Cardiac septum (tissue), 1 donor: Measurements from ENCODE around the gene TOPBP1. TPM values are rescaled to one million over a fixed set of nuclear protein-coding genes. Genes with fewer than 3 reads are reported as not detected.
"Not testable (repeated sequence)": the region's sequence is repeated elsewhere in the genome, so short reads cannot be mapped to it uniquely, and the experiment has no call there.

Experiments used
- DNase-seq: peaks from one replicate; pipeline ENCODE4 v3.0.0-alpha.2; 2020; ENCODE audit warnings: low spot score
- intact Hi-C: fragments of 100-400 bp; cut with DNase I; formaldehyde crosslinking; loops from one replicate; pipeline ENCODE4 v1.14.0; 2022
- total RNA-seq: library from RNA; stranded (reverse); fragmentation: NEBNext Ultra II Directional; extraction: Animal tissue kit (Norgen Biotek cat#: 25700); gene quantifications from one replicate; pipeline ENCODE4 v1.2.1, GENCODE V29; 2021
- donor health status: DM: no; HTN: no; CAD: no.

TOPBP1 gene
- total RNA-seq, 1 donor from 2014 or later: 11.0 TPM

DNA sequence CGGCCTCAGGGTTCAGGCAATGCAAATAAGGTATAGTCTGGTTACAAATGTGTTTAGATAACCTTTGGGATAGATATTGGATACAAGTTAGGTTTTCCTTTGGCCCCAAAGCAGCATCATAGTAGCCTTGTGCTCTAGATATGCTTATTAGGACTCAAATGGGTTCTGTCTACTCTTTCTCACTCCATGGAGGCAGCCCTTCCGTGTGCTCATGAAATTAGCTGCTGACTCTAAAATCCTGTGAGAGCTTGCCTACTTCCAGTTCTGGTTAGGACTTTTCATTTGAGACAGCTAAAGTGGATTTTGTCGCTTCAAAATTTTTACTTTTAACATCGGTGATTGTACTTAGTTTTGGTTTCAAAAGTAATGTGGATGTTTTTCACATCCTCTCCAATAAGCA lies 86.7 kb downstream of the TOPBP1 start:
- intact Hi-C loops: loop anchor here (5.0 kb wide), 1 partner anchor 88 kb away; no protein-coding TSS in a partner anchor
- DNase-seq: no peak

DNA sequence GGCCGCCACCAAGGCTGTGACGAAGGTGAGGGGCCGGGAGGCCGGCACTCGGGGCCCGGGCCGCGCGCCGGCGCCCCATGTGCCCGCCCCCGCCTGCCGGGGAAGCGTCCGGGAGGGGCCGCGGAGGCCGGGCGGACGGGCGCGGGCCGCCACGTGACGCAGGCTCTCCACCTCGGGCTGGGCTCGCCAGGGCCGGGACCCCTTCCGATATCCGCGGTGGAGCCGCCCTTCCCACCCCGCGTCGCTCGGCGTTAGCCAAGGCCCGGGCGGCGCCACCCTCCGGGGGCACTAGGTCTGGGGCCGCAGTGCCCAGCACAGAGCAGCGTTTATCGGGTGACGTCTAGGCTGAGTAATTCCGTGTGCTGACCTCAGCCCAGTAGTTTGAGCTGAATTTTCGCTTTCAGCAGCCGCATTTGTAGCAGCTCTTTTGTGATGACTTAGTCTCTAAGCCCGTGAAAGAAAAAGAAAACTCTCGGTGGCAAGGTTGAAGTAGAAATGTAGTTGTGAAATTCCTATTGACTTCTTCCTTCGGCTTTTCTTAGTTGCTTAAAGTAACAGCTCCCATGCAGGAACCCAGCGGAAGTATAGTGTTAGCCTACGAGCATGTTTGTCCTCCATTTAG lies 87.4 kb downstream of the TOPBP1 start:
- intact Hi-C loops: loop anchor here (5.0 kb wide), 2 partner anchors 88 to 852 kb away; partner anchors contain the start of genes NPHP3 and TOPBP1
- peak; percentile 83 for DNase-seq

DNA sequence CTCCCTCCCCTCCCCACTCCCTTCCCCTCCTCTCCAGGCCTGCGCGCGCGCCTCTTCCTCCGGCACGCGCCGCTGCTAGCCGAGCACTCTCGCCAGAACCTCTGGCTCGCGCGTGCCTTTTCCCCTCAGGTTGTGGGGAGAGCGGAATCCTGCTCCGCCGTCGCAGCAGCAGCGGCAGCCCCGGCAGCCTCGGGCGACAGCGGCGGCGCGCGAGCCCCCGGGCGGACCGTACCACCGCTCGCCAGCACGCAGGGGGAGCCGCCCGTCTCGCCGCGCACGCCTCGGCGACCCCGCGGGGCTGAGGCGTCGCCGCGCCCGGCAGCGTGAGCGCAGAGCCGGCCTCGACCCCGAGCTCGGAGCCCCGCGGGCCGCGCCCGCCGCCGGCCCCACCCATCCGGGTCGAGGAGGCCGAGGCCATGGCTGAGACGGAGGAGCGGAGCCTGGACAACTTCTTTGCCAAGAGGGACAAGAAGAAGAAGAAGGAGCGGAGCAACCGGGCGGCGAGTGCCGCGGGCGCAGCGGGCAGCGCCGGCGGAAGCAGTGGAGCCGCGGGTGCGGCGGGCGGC lies 88.0 kb downstream of the TOPBP1 start, which contains the start of gene CDV3:
Gene CDV3, plus strand, starts transcription at position 58 of the 566 bp plus-strand sequence. Its CDS starts 359 bp downstream, at position 417.
- peak; percentile 85 for DNase-seq

DNA sequence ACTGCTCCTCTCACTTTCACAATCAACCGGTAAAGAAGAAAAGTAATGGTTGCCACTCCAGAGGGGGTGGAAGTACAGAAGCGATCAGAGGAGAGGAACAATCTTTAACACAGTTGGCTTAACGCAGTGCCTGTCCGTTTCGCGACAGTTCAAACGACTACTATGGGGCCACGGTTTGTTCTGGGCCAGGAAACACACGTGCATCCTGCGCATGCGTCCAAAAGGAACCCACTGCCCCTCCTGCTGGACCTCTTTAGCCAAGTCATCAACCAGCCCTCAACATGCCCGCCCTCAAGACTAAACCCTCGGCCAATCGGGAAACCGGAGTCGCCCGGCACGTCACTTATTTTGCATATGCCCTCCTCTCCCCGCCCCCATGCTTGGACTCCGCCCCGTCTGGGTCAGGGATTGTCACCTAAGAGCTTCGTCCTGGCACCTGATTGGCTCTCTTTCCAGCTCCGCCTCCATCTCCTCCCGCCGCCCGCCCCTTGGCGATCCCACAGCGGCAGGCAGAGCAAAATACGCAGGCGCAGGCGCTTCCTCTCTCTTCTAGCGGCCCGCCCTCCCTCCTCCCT lies 88.6 kb downstream of the TOPBP1 start:
- intact Hi-C loops: loop anchor here (5.0 kb wide), 2 partner anchors 89 to 851 kb away; partner anchors contain the start of genes NPHP3 and TOPBP1
- peak; percentile 100 for DNase-seq

More for the DNA sequence above, 88.0 kb downstream of the TOPBP1 start, which contains the start of gene CDV3:
- intact Hi-C loops: loop anchor here (5.0 kb wide), 2 partner anchors 89 to 851 kb away; partner anchors contain the start of genes NPHP3 and TOPBP1

GRCh38 chr3:133572158-133573053 lies 89.3 kb downstream of the TOPBP1 start:
- intact Hi-C loops: loop anchor here (5.0 kb wide), 2 partner anchors 90 to 850 kb away; partner anchors contain the start of genes NPHP3 and TOPBP1
- DNase-seq: no peak

- intact Hi-C loops: loop anchor here (5.0 kb wide), 2 partner anchors 91 to 849 kb away; partner anchors contain the start of genes NPHP3 and TOPBP1
- DNase-seq: no peak
These were observed 90.8 kb downstream of the TOPBP1 start for GRCh38 chr3:133570937-133571320.

GRCh38 chr3:133570139-133570936 lies 91.4 kb downstream of the TOPBP1 start:
- intact Hi-C loops: loop anchor here (5.0 kb wide), 2 partner anchors 92 to 848 kb away; partner anchors contain the start of genes NPHP3 and TOPBP1

GRCh38 chr3:133568294-133569014 lies 93.3 kb downstream of the TOPBP1 start:
- intact Hi-C loops: no loop called here
- DNase-seq: no peak

More at GRCh38 chr3:133570139-133570936, 91.4 kb downstream of the TOPBP1 start:
- DNase-seq: no peak

DNA sequence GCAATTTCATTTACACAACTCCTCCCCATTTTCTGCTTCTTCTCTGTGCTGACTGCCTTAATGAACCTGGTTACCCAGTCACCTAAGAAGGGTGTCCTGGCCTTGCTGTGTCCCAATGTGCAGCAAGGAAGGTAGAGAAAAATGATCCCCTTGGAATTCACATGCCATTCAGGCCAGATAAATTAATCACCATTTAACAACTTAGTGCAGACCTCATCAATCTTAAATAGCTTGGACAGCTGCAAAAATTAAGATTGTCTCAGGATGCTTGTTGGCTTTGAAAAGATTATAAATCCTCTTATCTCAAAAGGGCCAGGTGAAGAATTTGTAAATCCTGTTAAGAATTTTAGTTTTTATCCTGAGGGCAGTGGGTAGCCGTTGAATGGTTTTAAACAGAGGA lies 97.9 kb downstream of the TOPBP1 start:
- intact Hi-C loops: no loop called here
- DNase-seq: no peak

GRCh38 chr3:133563186-133563591 lies 98.6 kb downstream of the TOPBP1 start:
- intact Hi-C loops: no loop called here
- no peak for DNase-seq

DNA sequence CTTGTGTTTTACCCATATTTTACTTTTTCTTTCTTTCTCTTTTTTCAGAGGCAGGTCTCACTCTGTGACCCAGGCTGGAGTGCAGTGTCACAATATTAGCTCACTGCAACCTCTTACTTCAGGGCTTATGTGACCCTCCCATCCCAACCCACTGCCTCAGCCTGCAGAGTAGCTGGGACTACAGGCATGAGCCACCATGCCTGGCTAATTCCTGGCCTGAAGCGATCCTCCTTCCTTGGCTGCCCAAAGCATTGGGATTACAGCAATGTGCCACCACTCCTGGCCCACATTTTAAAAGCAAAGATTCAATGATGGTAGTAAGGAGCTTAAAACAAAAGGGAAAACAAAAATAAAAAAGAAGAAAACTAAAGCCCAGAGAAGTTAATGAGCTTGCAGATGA lies 99.4 kb downstream of the TOPBP1 start:
- no peak for DNase-seq
- intact Hi-C loops: no loop called here

DNA sequence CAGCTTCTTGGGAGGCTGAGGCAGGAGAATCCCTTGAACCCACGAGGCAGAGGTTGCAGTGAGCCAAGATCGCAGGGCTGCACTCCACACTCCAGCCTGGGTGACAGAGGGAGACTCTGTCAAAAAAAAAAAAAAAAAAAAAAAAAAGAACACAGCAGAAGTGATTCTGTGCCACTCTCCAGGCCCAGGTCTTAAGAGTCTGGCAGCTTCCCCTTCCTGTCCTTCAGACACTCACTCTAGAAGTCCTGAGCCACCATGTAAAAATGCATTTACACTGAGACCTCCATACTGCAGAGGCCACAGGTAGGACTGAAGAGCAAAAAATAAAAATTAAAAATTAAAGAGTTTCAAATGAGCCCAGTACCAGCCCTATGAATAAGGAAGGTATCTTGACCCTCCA lies 100.1 kb downstream of the TOPBP1 start:
- no peak for DNase-seq
- intact Hi-C loops: no loop called here

GRCh38 chr3:133551589-133551988 lies 110.2 kb downstream of the TOPBP1 start:
- intact Hi-C loops, DNase-seq: not testable (repeated sequence)

Other genes starting within 250 kb of the TOPBP1 start
- 151 TPM for gene CDV3, start 88.3 kb downstream of the TOPBP1 start, total RNA-seq
- 5.8 TPM for gene TF, start 84.5 kb upstream of the TOPBP1 start, total RNA-seq
- 27.6 TPM for gene SRPRB, start 143.9 kb upstream of the TOPBP1 start, total RNA-seq
- 42.4 TPM for gene RAB6B, start 233.9 kb upstream of the TOPBP1 start, total RNA-seq